Stomach (tissue), 9 donors: ENCODE data around the gene OXCT1. TPM values are rescaled to one million over a fixed set of nuclear protein-coding genes. Genes with fewer than 3 reads are reported as not detected.

Experiments used
- DNase-seq, 2 donors: peaks; one replicate each; pipeline versions ENCODE4 v3.0.0 to v3.0.0-alpha.2; 2013 to 2019
- H3K27ac ChIP-seq, 5 donors: fragments of 200-600 bp in 4 of 5; sonication (generic) in 4 of 5; one replicate each; pipeline ENCODE4 v1.5.1; 2013 to 2019; ENCODE audit warnings: mild to moderate bottlenecking in 1 of 5, moderate library complexity in 1 of 5
- H3K27me3 ChIP-seq, 3 donors: fragments of 200-600 bp; sonication (generic); one replicate each; pipeline ENCODE4 v1.5.1; 2017 to 2019; ENCODE audit warnings: mixed run types in 1 of 3
- H3K36me3 ChIP-seq, 4 donors: fragments of 200-600 bp; sonication (generic); 1 replicate in 3 of 4; 2 replicates in 1 of 4; pipeline ENCODE4 v1.5.1; 2016 to 2019
- H3K4me1 ChIP-seq, 4 donors: fragments of 200-600 bp; sonication (generic); one replicate each; pipeline ENCODE4 v1.5.1; 2016 to 2019
- H3K4me3 ChIP-seq, 4 donors: fragments of 200-600 bp; sonication (generic) in 3 of 4; one replicate each; pipeline ENCODE4 v1.5.1; 2016 to 2019; ENCODE audit warnings: mild to moderate bottlenecking in 1 of 4
- H3K9me3 ChIP-seq, 4 donors: fragments of 200-600 bp; sonication (generic); one replicate each; pipeline ENCODE4 v1.5.1; 2016 to 2019
- EP300 ChIP-seq: sonication (generic); formaldehyde crosslinking; IDR thresholded peaks from one replicate; pipeline ENCODE4 v1.6.1; 2017; ENCODE audit warnings: antibody characterized with exemption
- POLR2A ChIP-seq, 4 donors: fragments of 450-650 bp; IDR thresholded peaks; one replicate each; pipeline ENCODE4 v1.6.1; 2016; ENCODE audit warnings: antibody characterized with exemption in 4 of 4, control low read depth in 2 of 4, mild to moderate bottlenecking in 1 of 4, moderate library complexity in 1 of 4
- POLR2AphosphoS5 ChIP-seq, 3 donors: sonication (generic); formaldehyde crosslinking; IDR thresholded peaks; one replicate each; pipeline ENCODE4 v1.6.1; 2016; ENCODE audit warnings: antibody characterized with exemption in 3 of 3
- WGBS, 5 donors: extraction: QIAGEN DNeasy Blood & Tissue Kit in 3 of 5; methylation state at CpG; one replicate each; pipeline versions ENCODE4 v1.1.5 to v1.1.7; 2013 to 2018; 5-methylcytosine and 5-hydroxymethylcytosine counted together
- intact Hi-C: fragments of 100-400 bp; cut with DNase I; formaldehyde crosslinking; loops from one replicate; pipeline ENCODE4 v1.15.1; 2023; ENCODE audit warnings: low total_unique reads
- polyA plus RNA-seq, 3 donors: library from polyadenylated mRNA; stranded (reverse); fragments of 200-250 nt; gene quantifications; one replicate each; pipeline ENCODE4 v1.2.3, GENCODE V29; 2013
- total RNA-seq, 5 donors: library from RNA; depleted of rRNA; stranded (reverse); fragments of >200 nt; gene quantifications; one replicate each; pipeline versions ENCODE4 v1.1.0 to v1.2.3, GENCODE V29; 2014 to 2016
- TF ChIP-seq, protein P1 (sequence below), 7 experiments: fragments of 450-650 bp in 4 of 7; fragments of 200-600 bp in 3 of 7; sonication (generic) in 3 of 7; IDR thresholded peaks; one replicate each; pipeline ENCODE4 v1.5.1; 2016 to 2019; ENCODE audit warnings: antibody characterized with exemption in 7 of 7, control low read depth in 2 of 7, mild to moderate bottlenecking in 1 of 7
- donor health status: healthy with polysubstance abuse.
- donor health status: Bipolar disorder and iron deficiency.
- donor health status: healthy.

Gene OXCT1
- total and polyA plus RNA-seq, 8 donors: 4.1 to 33.3 (median 14.8) TPM

DNA sequence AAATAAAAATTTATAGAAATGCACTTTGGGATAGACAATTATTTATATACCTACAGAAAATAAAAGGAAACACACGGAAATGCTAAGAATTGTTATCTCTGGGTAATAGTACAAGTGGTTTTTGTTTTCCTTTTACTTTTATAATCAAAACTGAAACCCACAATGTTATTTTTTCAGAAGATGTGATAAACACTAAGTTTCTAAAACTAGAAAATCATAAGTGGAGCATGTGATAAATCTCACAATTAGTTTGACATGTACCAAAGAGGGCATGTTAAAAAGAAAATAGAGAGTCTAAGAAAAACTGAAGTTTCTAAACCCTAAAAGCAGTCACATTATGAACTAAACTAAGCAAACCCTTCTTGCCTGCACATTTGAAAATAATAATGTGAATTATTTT is 61.1 kb downstream of the OXCT1 start:
- H3K4me3 ChIP-seq: no peak overlapping the region
- no peak for TF ChIP-seq EP300
- TF ChIP-seq, protein P1, sequence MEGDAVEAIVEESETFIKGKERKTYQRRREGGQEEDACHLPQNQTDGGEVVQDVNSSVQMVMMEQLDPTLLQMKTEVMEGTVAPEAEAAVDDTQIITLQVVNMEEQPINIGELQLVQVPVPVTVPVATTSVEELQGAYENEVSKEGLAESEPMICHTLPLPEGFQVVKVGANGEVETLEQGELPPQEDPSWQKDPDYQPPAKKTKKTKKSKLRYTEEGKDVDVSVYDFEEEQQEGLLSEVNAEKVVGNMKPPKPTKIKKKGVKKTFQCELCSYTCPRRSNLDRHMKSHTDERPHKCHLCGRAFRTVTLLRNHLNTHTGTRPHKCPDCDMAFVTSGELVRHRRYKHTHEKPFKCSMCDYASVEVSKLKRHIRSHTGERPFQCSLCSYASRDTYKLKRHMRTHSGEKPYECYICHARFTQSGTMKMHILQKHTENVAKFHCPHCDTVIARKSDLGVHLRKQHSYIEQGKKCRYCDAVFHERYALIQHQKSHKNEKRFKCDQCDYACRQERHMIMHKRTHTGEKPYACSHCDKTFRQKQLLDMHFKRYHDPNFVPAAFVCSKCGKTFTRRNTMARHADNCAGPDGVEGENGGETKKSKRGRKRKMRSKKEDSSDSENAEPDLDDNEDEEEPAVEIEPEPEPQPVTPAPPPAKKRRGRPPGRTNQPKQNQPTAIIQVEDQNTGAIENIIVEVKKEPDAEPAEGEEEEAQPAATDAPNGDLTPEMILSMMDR (IDR thresholded peaks at IDR 0.05): no peak
- TF ChIP-seq POLR2A (IDR thresholded peaks at IDR 0.05): no peak
- TF ChIP-seq POLR2AphosphoS5 (IDR thresholded peaks at IDR 0.05): no peak
- peaks cover 0 to 27% (median 16%) of the 10 kb centered on the region in 4 donors for H3K36me3 ChIP-seq
- H3K27ac ChIP-seq: no peak overlapping the region
- no peaks in the 10 kb centered on the region for H3K27me3 ChIP-seq
- no peaks in the 10 kb centered on the region for H3K9me3 ChIP-seq
- no peak for DNase-seq
- peaks cover 0 to 9% (median 0%) of the 10 kb centered on the region in 4 donors for H3K4me1 ChIP-seq
- intact Hi-C loops: no loop called here
- WGBS, 5 donors: 43 to 59% (median 51%) methylated on average over 1 of the region's 1 CpG

DNA sequence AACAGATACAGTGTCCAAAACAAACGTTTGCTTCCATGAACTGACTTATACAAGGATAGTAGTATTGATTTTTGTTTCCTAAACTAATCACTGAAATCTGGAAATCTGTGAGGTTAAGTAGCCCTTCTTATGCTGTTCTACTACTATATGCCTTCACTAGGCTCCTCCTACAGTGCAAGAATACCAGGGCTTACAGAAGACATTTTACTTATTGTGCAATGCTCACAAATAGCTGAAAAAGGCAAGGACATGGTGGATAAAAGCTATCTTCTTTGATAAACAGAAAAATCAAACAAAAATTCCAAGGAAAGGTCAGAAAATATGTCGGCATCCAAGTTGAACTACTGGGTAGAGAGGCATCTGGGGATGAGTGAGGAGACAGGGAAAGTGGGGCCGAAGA is 61.9 kb downstream of the OXCT1 start:
- intact Hi-C loops: no loop called here
- Histone ChIP-seq H3K4me3 (no peak overlapping the region), H3K9me3 (no peaks in the 10 kb centered on the region), H3K27me3 (no peaks in the 10 kb centered on the region), H3K4me1 (peaks cover 0 to 9% (median 0%) of the 10 kb centered on the region in 4 donors), H3K36me3 (peaks cover 0 to 33% (median 18%) of the 10 kb centered on the region in 4 donors), H3K27ac (no peak overlapping the region)
- TF ChIP-seq POLR2A (IDR thresholded peaks at IDR 0.05) (no peak), POLR2AphosphoS5 (IDR thresholded peaks at IDR 0.05) (no peak)
- no peak for DNase-seq
- WGBS, 5 donors: 67 to 83% (median 72%) methylated on average over 3 of the region's 3 CpGs

DNA sequence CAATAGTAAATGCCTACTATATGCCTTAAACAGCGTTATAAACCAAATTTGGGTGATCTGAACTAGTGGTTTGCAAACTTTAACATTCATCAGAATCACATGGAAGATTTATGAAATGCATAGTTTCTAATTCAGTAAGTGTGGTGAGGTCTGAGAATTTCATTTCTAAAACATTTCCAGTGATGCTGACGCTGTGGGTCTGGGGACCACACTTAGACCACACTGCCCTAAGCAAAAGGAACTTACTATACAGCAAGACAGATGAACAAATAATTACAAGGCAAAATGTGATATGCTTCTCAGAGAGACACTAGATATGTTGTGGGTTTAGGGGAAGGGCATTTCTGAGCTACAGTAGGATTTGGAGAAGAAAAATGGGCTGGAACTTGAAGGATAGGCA is 72.6 kb downstream of the OXCT1 start:
- WGBS, 5 donors: 88 to 96% (median 92%) methylated on average over 2 of the region's 2 CpGs
- no peak overlapping the region for H3K4me3 ChIP-seq
- intact Hi-C loops: no loop called here
- H3K27ac ChIP-seq: no peak overlapping the region
- H3K36me3 ChIP-seq: peaks cover 0 to 21% (median 19%) of the 10 kb centered on the region in 4 donors
- H3K27me3 ChIP-seq: no peaks in the 10 kb centered on the region
- no peak for TF ChIP-seq EP300
- TF ChIP-seq, protein P1 (IDR thresholded peaks at IDR 0.05): no peak
- TF ChIP-seq POLR2A (IDR thresholded peaks at IDR 0.05): no peak
- no peak for TF ChIP-seq POLR2AphosphoS5 (IDR thresholded peaks at IDR 0.05)
- H3K4me1 ChIP-seq: peaks cover 0 to 17% (median 5%) of the 10 kb centered on the region in 4 donors
- H3K9me3 ChIP-seq: no peaks in the 10 kb centered on the region
- DNase-seq: no peak

DNA sequence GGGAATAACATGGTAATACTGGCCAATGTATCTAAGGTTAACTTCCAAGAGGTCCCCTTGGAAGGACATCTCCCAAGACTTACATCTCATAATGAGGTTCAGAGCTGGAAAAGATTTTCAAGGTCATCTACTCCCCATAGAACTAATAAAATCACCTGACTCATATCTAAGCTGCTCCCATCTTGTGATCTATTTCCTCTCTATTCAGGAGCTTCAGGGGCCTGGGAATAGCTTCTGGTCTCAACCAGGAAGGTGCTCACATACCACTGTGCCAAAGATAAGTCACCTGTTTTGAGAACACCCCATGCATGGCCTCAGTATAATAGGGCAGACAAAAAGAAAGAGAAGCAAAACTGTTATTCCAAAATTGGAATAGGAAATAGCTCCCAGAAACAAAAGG is 74.2 kb downstream of the OXCT1 start:
- DNase-seq: no peak
- intact Hi-C loops: no loop called here
- H3K27me3 ChIP-seq: no peaks in the 10 kb centered on the region
- peaks cover 0 to 17% (median 6%) of the 10 kb centered on the region in 4 donors for H3K4me1 ChIP-seq
- no peak overlapping the region for H3K27ac ChIP-seq
- TF ChIP-seq POLR2AphosphoS5 (IDR thresholded peaks at IDR 0.05) (no peak), POLR2A (IDR thresholded peaks at IDR 0.05) (no peak), EP300 (no peak)
- TF ChIP-seq, protein P1 (IDR thresholded peaks at IDR 0.05): no peak
- H3K9me3 ChIP-seq: no peaks in the 10 kb centered on the region
- peaks cover 0 to 21% (median 18%) of the 10 kb centered on the region in 4 donors for H3K36me3 ChIP-seq
- no peak overlapping the region for H3K4me3 ChIP-seq

DNA sequence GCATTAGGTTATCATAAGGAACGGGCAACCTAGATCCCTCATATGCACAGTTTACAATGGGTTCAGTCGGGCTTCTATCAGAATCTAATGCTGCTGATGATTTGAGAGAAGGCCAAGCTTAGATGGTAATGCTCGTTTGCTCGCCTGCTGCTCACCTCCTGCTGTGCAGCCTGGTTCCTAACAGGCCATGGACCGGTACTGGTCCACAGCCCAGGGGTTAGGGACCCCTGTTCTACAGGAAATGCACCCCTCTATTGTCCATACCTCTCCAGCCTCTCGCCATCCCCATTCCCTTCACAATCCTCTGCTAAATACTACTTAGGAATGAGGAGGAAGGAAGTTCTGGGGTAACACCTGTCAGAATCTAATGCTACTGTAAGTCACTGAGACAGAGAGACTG is 75.1 kb downstream of the OXCT1 start:
- no peak for DNase-seq
- TF ChIP-seq POLR2AphosphoS5 (IDR thresholded peaks at IDR 0.05) (no peak), EP300 (no peak), POLR2A (IDR thresholded peaks at IDR 0.05) (no peak)
- TF ChIP-seq, protein P1 (IDR thresholded peaks at IDR 0.05): no peak
- Histone ChIP-seq H3K36me3 (peaks cover 0 to 13% (median 9%) of the 10 kb centered on the region in 4 donors), H3K4me3 (no peak overlapping the region), H3K27me3 (no peaks in the 10 kb centered on the region), H3K27ac (peak overlapping the region in 1 of 5 donors; percentile 1), H3K4me1 (peaks cover 0 to 18% (median 8%) of the 10 kb centered on the region in 4 donors), H3K9me3 (no peaks in the 10 kb centered on the region)
- WGBS, 5 donors: 73 to 89% (median 80%) methylated on average over 6 of the region's 6 CpGs
- intact Hi-C loops: no loop called here
